Liver (tissue), 9 donors: ENCODE results near the gene MYO7B. TPM values are rescaled to one million over a fixed set of nuclear protein-coding genes. Genes with fewer than 3 reads are reported as not detected.

Source experiments
- DNase-seq: peaks from one replicate; pipeline ENCODE4 v3.0.0-alpha.2; 2017; ENCODE audit warnings: low spot score
- H3K27ac ChIP-seq, 2 donors: one replicate each; pipeline ENCODE4 v1.7.0; 2013; ENCODE audit warnings: inconsistent platforms in 2 of 2, low read length in 2 of 2, control low read depth in 1 of 2, low read depth in 1 of 2, mild to moderate bottlenecking in 1 of 2
- H3K27me3 ChIP-seq, 4 donors: one replicate each; pipeline versions ENCODE4 v1.6.1 to v1.7.0; 2013; ENCODE audit warnings: low read length in 3 of 4, inconsistent platforms in 1 of 4, mild to moderate bottlenecking in 1 of 4, moderate library complexity in 1 of 4; ENCODE audit not compliant: control insufficient read depth in 4 of 4, insufficient read depth in 4 of 4
- H3K36me3 ChIP-seq, 4 donors: one replicate each; pipeline versions ENCODE4 v1.6.1 to v1.7.0; 2013; ENCODE audit warnings: low read length in 3 of 4, mild to moderate bottlenecking in 3 of 4, low read depth in 1 of 4, moderate library complexity in 1 of 4; ENCODE audit not compliant: control insufficient read depth in 4 of 4, insufficient read depth in 3 of 4
- H3K4me1 ChIP-seq, 4 donors: one replicate each; pipeline versions ENCODE4 v1.6.1 to v1.7.0; 2013; ENCODE audit warnings: low read length in 3 of 4, mild to moderate bottlenecking in 3 of 4, moderate library complexity in 1 of 4; ENCODE audit not compliant: control insufficient read depth in 4 of 4, insufficient read depth in 4 of 4
- H3K4me3 ChIP-seq, 3 donors: one replicate each; pipeline versions ENCODE4 v1.6.1 to v1.7.0; 2013; ENCODE audit warnings: low read length in 3 of 3, control low read depth in 1 of 3, low read depth in 1 of 3, mild to moderate bottlenecking in 1 of 3
- H3K9ac ChIP-seq, 2 donors: one replicate each; pipeline ENCODE4 v1.7.0; 2013; ENCODE audit warnings: low read length in 2 of 2, mild to moderate bottlenecking in 2 of 2, moderate library complexity in 2 of 2, control low read depth in 1 of 2, low read depth in 1 of 2
- H3K9me3 ChIP-seq, 4 donors: one replicate each; pipeline versions ENCODE4 v1.6.1 to v1.7.0; 2013; ENCODE audit warnings: low read length in 3 of 4; ENCODE audit not compliant: control insufficient read depth in 4 of 4
- EGR1 ChIP-seq, 2 donors: IDR thresholded peaks; 2 replicates each; pipeline ENCODE4 v1.6.1; 2016 to 2018; ENCODE audit warnings: antibody characterized with exemption in 2 of 2, low read depth in 2 of 2
- FOXA1 ChIP-seq: IDR thresholded peaks from 2 replicates; pipeline ENCODE4 v1.6.1; 2016; ENCODE audit warnings: antibody characterized with exemption
- FOXA2 ChIP-seq: IDR thresholded peaks from 2 replicates; pipeline ENCODE4 v1.6.1; 2016; ENCODE audit warnings: antibody characterized with exemption
- GABPA ChIP-seq, 2 donors: IDR thresholded peaks in 1 of 2; conservative IDR thresholded peaks in 1 of 2; 2 replicates each; pipeline ENCODE4 v1.6.1; 2016; ENCODE audit warnings: antibody characterized with exemption in 2 of 2, mild to moderate bottlenecking in 1 of 2, moderate library complexity in 1 of 2
- HNF4A ChIP-seq, 2 donors: conservative IDR thresholded peaks; 2 replicates each; pipeline ENCODE4 v1.6.1; 2016; ENCODE audit warnings: antibody characterized with exemption in 2 of 2, mild to moderate bottlenecking in 2 of 2
- RAD21 ChIP-seq, 2 donors: IDR thresholded peaks; 2 replicates each; pipeline ENCODE4 v1.6.1; 2016; ENCODE audit warnings: antibody characterized with exemption in 2 of 2, mild to moderate bottlenecking in 2 of 2
- SP1 ChIP-seq: IDR thresholded peaks from 2 replicates; pipeline ENCODE4 v1.6.1; 2018; ENCODE audit warnings: antibody characterized with exemption, mild to moderate bottlenecking
- TAF1 ChIP-seq: conservative IDR thresholded peaks from 2 replicates; pipeline ENCODE4 v1.6.1; 2016; ENCODE audit warnings: antibody characterized with exemption, mild to moderate bottlenecking
- whole genome bisulfite sequencing: extraction: QIAGEN DNeasy Blood & Tissue Kit; methylation state at CpG from one replicate; pipeline ENCODE4 v1.1.7; 2013; 5-methylcytosine and 5-hydroxymethylcytosine counted together
- polyA plus RNA-seq, 2 donors: library from polyadenylated mRNA; stranded (reverse) in 1 of 2; unstranded in 1 of 2; fragments of 200-250 nt in 1 of 2; fragments of >200 nt in 1 of 2; fragmentation: Nextera tagmentation in 1 of 2; extraction: Ambion mirVana in 1 of 2; gene quantifications; one replicate each; pipeline versions ENCODE4 v1.2.1 to v1.2.3, GENCODE V29; 2013 to 2015
- total RNA-seq, 2 donors: library from RNA; depleted of rRNA; stranded (reverse); fragments of >200 nt; gene quantifications; one replicate each; pipeline ENCODE4 v1.2.3, GENCODE V29; 2014
- TF ChIP-seq, protein P1 (sequence below): fragments of 150-350 bp; IDR thresholded peaks from 2 replicates; pipeline ENCODE4 v1.5.1; 2017; ENCODE audit warnings: improper control_type of control experiment, low read depth, low read length; ENCODE audit not compliant: missing input control
- TF ChIP-seq, protein P2 (sequence below): IDR thresholded peaks from 2 replicates; pipeline ENCODE4 v1.6.1; 2016; ENCODE audit warnings: antibody characterized with exemption, mild to moderate bottlenecking
- TF ChIP-seq, protein P3 (sequence below): IDR thresholded peaks from 2 replicates; pipeline ENCODE4 v1.6.1; 2016; ENCODE audit warnings: antibody characterized with exemption
- TF ChIP-seq, protein P4 (sequence below): IDR thresholded peaks from 2 replicates; pipeline ENCODE4 v1.6.1; 2016; ENCODE audit warnings: antibody characterized with exemption
- TF ChIP-seq, protein P5 (sequence below): IDR thresholded peaks from 2 replicates; pipeline ENCODE4 v1.6.1; 2016; ENCODE audit warnings: antibody characterized with exemption
- donor health status: healthy.
- donor health status: healthy.
- donor health status: healthy.
- donor health status: healthy.
- donor health status: healthy.

MYO7B gene
- total and polyA plus RNA-seq, 4 donors: 0.15 to 1.1 (median 0.64) TPM

DNA sequence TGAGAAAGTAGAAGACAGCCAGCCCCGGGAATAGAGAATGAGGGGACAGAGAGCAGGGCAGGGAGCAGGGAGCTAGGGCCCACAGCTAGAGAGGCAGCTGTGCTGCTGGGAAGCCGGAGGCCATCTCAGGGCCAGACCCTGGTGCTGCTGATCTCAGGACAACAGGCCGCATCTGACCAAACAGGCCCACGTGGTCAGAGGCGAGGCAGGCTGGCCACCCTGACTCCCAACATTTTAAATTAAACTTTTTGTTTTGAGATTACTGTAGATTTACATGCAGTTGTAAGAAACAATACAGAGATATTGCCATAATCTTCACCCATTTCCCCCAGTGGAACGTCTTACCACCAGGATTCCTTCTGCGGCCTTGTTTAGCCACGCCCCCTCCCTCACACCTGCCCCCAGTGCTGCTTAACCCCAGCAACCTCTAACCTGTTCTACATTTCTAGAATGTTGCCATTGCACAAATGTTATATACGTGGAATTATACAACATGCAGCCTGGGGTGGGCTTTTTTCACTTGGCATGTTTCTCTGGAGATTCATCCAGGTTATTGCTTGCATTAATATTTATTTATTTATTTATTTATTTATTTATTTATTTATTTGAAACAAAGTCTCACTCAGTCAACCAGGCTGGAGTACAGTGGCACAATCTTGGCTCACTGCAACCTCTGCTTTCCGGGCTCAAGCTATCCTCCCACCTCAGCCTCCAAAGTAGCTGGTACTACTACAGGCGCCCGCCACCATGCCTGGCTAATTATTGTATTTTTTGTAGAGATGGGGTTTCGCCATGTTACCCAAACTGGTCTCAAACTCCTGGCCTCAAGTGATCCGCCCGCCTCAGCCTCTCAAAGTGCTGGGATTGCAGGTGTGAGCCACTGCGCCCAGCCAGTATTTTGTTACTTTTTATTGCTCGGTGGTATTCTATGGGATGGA, 61.8 kb downstream of the MYO7B start (continued):
- TF ChIP-seq, protein P1, sequence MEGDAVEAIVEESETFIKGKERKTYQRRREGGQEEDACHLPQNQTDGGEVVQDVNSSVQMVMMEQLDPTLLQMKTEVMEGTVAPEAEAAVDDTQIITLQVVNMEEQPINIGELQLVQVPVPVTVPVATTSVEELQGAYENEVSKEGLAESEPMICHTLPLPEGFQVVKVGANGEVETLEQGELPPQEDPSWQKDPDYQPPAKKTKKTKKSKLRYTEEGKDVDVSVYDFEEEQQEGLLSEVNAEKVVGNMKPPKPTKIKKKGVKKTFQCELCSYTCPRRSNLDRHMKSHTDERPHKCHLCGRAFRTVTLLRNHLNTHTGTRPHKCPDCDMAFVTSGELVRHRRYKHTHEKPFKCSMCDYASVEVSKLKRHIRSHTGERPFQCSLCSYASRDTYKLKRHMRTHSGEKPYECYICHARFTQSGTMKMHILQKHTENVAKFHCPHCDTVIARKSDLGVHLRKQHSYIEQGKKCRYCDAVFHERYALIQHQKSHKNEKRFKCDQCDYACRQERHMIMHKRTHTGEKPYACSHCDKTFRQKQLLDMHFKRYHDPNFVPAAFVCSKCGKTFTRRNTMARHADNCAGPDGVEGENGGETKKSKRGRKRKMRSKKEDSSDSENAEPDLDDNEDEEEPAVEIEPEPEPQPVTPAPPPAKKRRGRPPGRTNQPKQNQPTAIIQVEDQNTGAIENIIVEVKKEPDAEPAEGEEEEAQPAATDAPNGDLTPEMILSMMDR: no peak
- TF ChIP-seq EGR1 (IDR thresholded peaks at IDR 0.05; ENCODE audit: low read depth in 2 of 2): no peak

DNA sequence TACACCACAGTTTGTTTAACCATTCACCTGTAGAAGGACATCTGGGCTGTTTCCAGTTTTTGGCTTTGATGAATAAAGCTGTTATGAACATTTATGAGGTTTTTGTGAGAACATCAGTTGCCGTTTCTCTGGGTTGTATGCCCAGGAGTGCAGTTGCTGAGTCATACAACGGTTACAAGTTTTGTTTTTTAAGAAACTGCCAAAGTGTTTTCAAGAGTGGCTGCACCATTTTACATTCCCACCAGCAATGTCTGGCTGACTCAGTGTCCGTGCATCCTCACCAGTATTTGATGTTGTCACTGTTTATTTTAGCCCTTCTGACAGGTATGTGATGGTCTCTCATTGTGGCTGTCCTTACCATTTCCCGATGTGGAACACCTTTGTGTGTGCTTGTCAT, 62.5 kb downstream of the MYO7B start:
- H3K9me3 ChIP-seq: peaks cover 0 to 7% (median 0%) of the 10 kb centered on the region in 4 donors
- H3K27ac ChIP-seq: no peak overlapping the region
- no peak for TF ChIP-seq EGR1 (IDR thresholded peaks at IDR 0.05; ENCODE audit: low read depth in 2 of 2)
- TF ChIP-seq, protein P2, sequence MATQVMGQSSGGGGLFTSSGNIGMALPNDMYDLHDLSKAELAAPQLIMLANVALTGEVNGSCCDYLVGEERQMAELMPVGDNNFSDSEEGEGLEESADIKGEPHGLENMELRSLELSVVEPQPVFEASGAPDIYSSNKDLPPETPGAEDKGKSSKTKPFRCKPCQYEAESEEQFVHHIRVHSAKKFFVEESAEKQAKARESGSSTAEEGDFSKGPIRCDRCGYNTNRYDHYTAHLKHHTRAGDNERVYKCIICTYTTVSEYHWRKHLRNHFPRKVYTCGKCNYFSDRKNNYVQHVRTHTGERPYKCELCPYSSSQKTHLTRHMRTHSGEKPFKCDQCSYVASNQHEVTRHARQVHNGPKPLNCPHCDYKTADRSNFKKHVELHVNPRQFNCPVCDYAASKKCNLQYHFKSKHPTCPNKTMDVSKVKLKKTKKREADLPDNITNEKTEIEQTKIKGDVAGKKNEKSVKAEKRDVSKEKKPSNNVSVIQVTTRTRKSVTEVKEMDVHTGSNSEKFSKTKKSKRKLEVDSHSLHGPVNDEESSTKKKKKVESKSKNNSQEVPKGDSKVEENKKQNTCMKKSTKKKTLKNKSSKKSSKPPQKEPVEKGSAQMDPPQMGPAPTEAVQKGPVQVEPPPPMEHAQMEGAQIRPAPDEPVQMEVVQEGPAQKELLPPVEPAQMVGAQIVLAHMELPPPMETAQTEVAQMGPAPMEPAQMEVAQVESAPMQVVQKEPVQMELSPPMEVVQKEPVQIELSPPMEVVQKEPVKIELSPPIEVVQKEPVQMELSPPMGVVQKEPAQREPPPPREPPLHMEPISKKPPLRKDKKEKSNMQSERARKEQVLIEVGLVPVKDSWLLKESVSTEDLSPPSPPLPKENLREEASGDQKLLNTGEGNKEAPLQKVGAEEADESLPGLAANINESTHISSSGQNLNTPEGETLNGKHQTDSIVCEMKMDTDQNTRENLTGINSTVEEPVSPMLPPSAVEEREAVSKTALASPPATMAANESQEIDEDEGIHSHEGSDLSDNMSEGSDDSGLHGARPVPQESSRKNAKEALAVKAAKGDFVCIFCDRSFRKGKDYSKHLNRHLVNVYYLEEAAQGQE: no peak
- TF ChIP-seq, protein P3, sequence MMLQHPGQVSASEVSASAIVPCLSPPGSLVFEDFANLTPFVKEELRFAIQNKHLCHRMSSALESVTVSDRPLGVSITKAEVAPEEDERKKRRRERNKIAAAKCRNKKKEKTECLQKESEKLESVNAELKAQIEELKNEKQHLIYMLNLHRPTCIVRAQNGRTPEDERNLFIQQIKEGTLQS: no peak
- no peak for TF ChIP-seq TAF1
- TF ChIP-seq FOXA2: no peak
- TF ChIP-seq SP1: no peak
- TF ChIP-seq FOXA1: no peak
- no peak overlapping the region for H3K9ac ChIP-seq
- H3K4me3 ChIP-seq: no peak overlapping the region
- WGBS: 82% methylated on average over 4 of the region's 4 CpGs
- H3K27me3 ChIP-seq: no peaks in the 10 kb centered on the region
- H3K36me3 ChIP-seq: no peaks in the 10 kb centered on the region
- DNase-seq: no peak
- H3K4me1 ChIP-seq: no peaks in the 10 kb centered on the region

DNA sequence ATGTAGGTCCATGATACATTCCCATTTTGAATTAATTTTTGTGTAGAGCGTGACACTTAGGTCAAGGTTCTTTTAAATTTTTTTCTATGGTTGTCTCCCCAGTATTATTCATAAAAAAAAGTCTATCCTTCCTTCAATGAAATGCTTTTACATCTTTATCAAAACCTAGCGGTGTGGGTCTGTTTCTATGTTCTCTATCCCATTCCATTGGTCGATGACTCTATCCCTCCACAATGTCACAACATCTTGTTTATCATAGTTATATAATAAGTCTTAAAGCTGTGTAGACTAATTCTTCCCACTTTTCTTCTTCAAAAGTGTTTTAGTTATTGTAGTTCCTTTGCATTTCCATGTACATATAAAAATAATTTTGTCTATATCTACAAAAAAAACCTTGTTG, 63.2 kb downstream of the MYO7B start:
- H3K36me3 ChIP-seq: no peaks in the 10 kb centered on the region
- H3K4me1 ChIP-seq: no peaks in the 10 kb centered on the region
- no peak overlapping the region for H3K9ac ChIP-seq
- no peak for DNase-seq
- H3K27me3 ChIP-seq: no peaks in the 10 kb centered on the region
- peaks cover 0 to 7% (median 0%) of the 10 kb centered on the region in 4 donors for H3K9me3 ChIP-seq
- WGBS: 74% methylated on average over 3 of the region's 3 CpGs
- H3K4me3 ChIP-seq: no peak overlapping the region
- no peak overlapping the region for H3K27ac ChIP-seq
- no peak for TF ChIP-seq TAF1
- TF ChIP-seq FOXA1: no peak
- TF ChIP-seq, protein P3: no peak
- TF ChIP-seq GABPA (IDR thresholded peaks at IDR 0.05 in 1 of 2, conservative IDR thresholded peaks at IDR 0.05 in 1 of 2): no peak
- TF ChIP-seq HNF4A (conservative IDR thresholded peaks at IDR 0.05): no peak
- TF ChIP-seq, protein P1: no peak
- TF ChIP-seq, protein P4, sequence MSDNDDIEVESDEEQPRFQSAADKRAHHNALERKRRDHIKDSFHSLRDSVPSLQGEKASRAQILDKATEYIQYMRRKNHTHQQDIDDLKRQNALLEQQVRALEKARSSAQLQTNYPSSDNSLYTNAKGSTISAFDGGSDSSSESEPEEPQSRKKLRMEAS: no peak
- no peak for TF ChIP-seq EGR1 (IDR thresholded peaks at IDR 0.05; ENCODE audit: low read depth in 2 of 2)
- TF ChIP-seq, protein P5, sequence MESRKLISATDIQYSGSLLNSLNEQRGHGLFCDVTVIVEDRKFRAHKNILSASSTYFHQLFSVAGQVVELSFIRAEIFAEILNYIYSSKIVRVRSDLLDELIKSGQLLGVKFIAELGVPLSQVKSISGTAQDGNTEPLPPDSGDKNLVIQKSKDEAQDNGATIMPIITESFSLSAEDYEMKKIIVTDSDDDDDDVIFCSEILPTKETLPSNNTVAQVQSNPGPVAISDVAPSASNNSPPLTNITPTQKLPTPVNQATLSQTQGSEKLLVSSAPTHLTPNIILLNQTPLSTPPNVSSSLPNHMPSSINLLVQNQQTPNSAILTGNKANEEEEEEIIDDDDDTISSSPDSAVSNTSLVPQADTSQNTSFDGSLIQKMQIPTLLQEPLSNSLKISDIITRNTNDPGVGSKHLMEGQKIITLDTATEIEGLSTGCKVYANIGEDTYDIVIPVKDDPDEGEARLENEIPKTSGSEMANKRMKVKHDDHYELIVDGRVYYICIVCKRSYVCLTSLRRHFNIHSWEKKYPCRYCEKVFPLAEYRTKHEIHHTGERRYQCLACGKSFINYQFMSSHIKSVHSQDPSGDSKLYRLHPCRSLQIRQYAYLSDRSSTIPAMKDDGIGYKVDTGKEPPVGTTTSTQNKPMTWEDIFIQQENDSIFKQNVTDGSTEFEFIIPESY: no peak
- TF ChIP-seq RAD21 (IDR thresholded peaks at IDR 0.05): no peak
- no peak for TF ChIP-seq SP1
